ES-I3 (cell line): ENCODE measurements around the gene MAPKAP1.

ENCODE experiments used
- H3K36me3 ChIP-seq: 2 replicates; pipeline ENCODE4 v1.6.1; 2013; ENCODE audit warnings: mild to moderate bottlenecking, low read length, control low read depth, moderate library complexity; ENCODE audit not compliant: insufficient read depth
- H3K4me1 ChIP-seq: 2 replicates; pipeline ENCODE4 v1.6.1; 2013; ENCODE audit warnings: mild to moderate bottlenecking, control low read depth, low read length; ENCODE audit not compliant: insufficient read depth
- H3K9ac ChIP-seq: 2 replicates; pipeline ENCODE4 v1.6.1; 2013; ENCODE audit warnings: low read depth, mild to moderate bottlenecking, low read length, moderate library complexity
- H3K9me3 ChIP-seq: 2 replicates; pipeline ENCODE4 v1.6.1; 2013; ENCODE audit warnings: mild to moderate bottlenecking, low read length, moderate library complexity; ENCODE audit not compliant: control insufficient read depth, insufficient read depth

MAPKAP1 gene

GRCh38 chr9:125651576-125652232 lies 55.3 kb downstream of the MAPKAP1 start:
- H3K9me3 ChIP-seq = no peaks in the 10 kb centered on the region
- no peaks in the 10 kb centered on the region for H3K36me3 ChIP-seq
- peaks cover 79% of the 10 kb centered on the region for H3K4me1 ChIP-seq
- no peak overlapping the region for H3K9ac ChIP-seq

- Histone ChIP-seq H3K9ac (no peak overlapping the region), H3K36me3 (no peaks in the 10 kb centered on the region), H3K4me1 (peaks cover 69% of the 10 kb centered on the region), H3K9me3 (no peaks in the 10 kb centered on the region)
These were observed 56.7 kb downstream of the MAPKAP1 start for GRCh38 chr9:125650271-125650737.

- Histone ChIP-seq H3K36me3 (no peaks in the 10 kb centered on the region), H3K9me3 (no peaks in the 10 kb centered on the region), H3K9ac (no peak overlapping the region), H3K4me1 (peaks cover 64% of the 10 kb centered on the region)
These were observed 57.2 kb downstream of the MAPKAP1 start for GRCh38 chr9:125649826-125650225.

- H3K9me3 ChIP-seq = no peaks in the 10 kb centered on the region
- H3K36me3 ChIP-seq = no peaks in the 10 kb centered on the region
- H3K9ac ChIP-seq = no peak overlapping the region
- H3K4me1 ChIP-seq = peaks cover 59% of the 10 kb centered on the region
These were observed 57.7 kb downstream of the MAPKAP1 start for GRCh38 chr9:125649315-125649714.

- peaks cover 51% of the 10 kb centered on the region for H3K4me1 ChIP-seq
- H3K9me3 ChIP-seq = no peaks in the 10 kb centered on the region
- no peak overlapping the region for H3K9ac ChIP-seq
- no peaks in the 10 kb centered on the region for H3K36me3 ChIP-seq
These were observed 58.7 kb downstream of the MAPKAP1 start for GRCh38 chr9:125648294-125648693.

- Histone ChIP-seq H3K9me3 (no peaks in the 10 kb centered on the region), H3K9ac (no peak overlapping the region), H3K4me1 (peaks cover 35% of the 10 kb centered on the region), H3K36me3 (no peaks in the 10 kb centered on the region)
These were observed 60.3 kb downstream of the MAPKAP1 start for GRCh38 chr9:125646621-125647100.

GRCh38 chr9:125646217-125646616 lies 60.8 kb downstream of the MAPKAP1 start:
- no peaks in the 10 kb centered on the region for H3K36me3 ChIP-seq
- H3K9ac ChIP-seq = no peak overlapping the region
- H3K9me3 ChIP-seq = no peaks in the 10 kb centered on the region
- H3K4me1 ChIP-seq = peaks cover 32% of the 10 kb centered on the region

GRCh38 chr9:125644819-125645507 lies 62.0 kb downstream of the MAPKAP1 start:
- H3K36me3 ChIP-seq = no peaks in the 10 kb centered on the region
- H3K4me1 ChIP-seq = peaks cover 22% of the 10 kb centered on the region
- H3K9me3 ChIP-seq = no peaks in the 10 kb centered on the region
- no peak overlapping the region for H3K9ac ChIP-seq

- Histone ChIP-seq H3K9me3 (no peaks in the 10 kb centered on the region), H3K36me3 (peaks cover 3% of the 10 kb centered on the region; the same call in 1 of the 2 replicates), H3K4me1 (peaks cover 5% of the 10 kb centered on the region; the same call in 1 of the 2 replicates), H3K9ac (no peak overlapping the region)
These were observed 64.7 kb downstream of the MAPKAP1 start for GRCh38 chr9:125642311-125642710.

GRCh38 chr9:125639057-125639456 lies 68.0 kb downstream of the MAPKAP1 start:
- Histone ChIP-seq H3K9me3 (no peaks in the 10 kb centered on the region), H3K4me1 (peaks cover 4% of the 10 kb centered on the region; the same call in 1 of the 2 replicates), H3K9ac (no peak overlapping the region), H3K36me3 (peaks cover 3% of the 10 kb centered on the region; the same call in 1 of the 2 replicates)

- Histone ChIP-seq H3K9me3 (no peaks in the 10 kb centered on the region), H3K9ac (no peak overlapping the region), H3K36me3 (peaks cover 3% of the 10 kb centered on the region; the same call in 1 of the 2 replicates), H3K4me1 (peaks cover 5% of the 10 kb centered on the region)
These were observed 68.6 kb downstream of the MAPKAP1 start for GRCh38 chr9:125638239-125639045.

- no peaks in the 10 kb centered on the region for H3K9me3 ChIP-seq
- peaks cover 3% of the 10 kb centered on the region; the same call in 1 of the 2 replicates for H3K36me3 ChIP-seq
- H3K9ac ChIP-seq = no peak overlapping the region
- peaks cover 14% of the 10 kb centered on the region for H3K4me1 ChIP-seq
These were observed 69.8 kb downstream of the MAPKAP1 start for GRCh38 chr9:125637241-125637640.

GRCh38 chr9:125635888-125636287 lies 71.1 kb downstream of the MAPKAP1 start:
- H3K9ac ChIP-seq = no peak overlapping the region
- peaks cover 3% of the 10 kb centered on the region; the same call in 1 of the 2 replicates for H3K36me3 ChIP-seq
- H3K9me3 ChIP-seq = no peaks in the 10 kb centered on the region
- peaks cover 18% of the 10 kb centered on the region for H3K4me1 ChIP-seq

- H3K4me1 ChIP-seq = peaks cover 20% of the 10 kb centered on the region
- H3K9ac ChIP-seq = no peak overlapping the region
- no peaks in the 10 kb centered on the region for H3K36me3 ChIP-seq
- no peaks in the 10 kb centered on the region for H3K9me3 ChIP-seq
These were observed 72.8 kb downstream of the MAPKAP1 start for GRCh38 chr9:125634040-125634717.
